Loucy (cell line): ENCODE results near the gene KRTAP10-1.

ENCODE experiments used
- H2AFZ ChIP-seq: fragments of 200-600 bp; sonication (generic); 2 replicates; pipeline ENCODE4 v1.6.0; 2016; ENCODE audit warnings: antibody characterized with exemption, mild to moderate bottlenecking, low read length, moderate library complexity
- H3F3A ChIP-seq: fragments of 200-600 bp; 2 replicates; pipeline ENCODE4 v1.6.0; 2016; ENCODE audit warnings: antibody characterized with exemption, low read depth, mild to moderate bottlenecking
- H3K27me3 ChIP-seq: fragments of 200-600 bp; sonication (generic); 2 replicates; pipeline ENCODE4 v1.6.1; 2014; ENCODE audit warnings: low read length, mild to moderate bottlenecking; ENCODE audit not compliant: insufficient read depth, poor library complexity, severe bottlenecking
- H3K36me3 ChIP-seq: fragments of 200-600 bp; sonication (generic); 2 replicates; pipeline ENCODE4 v1.6.1; 2016; ENCODE audit warnings: low read length; ENCODE audit not compliant: insufficient read depth
- H3K4me1 ChIP-seq: fragments of 200-600 bp; sonication (generic); 2 replicates; pipeline ENCODE4 v1.5.1; 2014; ENCODE audit warnings: low read length, mild to moderate bottlenecking; ENCODE audit not compliant: insufficient read depth, poor library complexity, severe bottlenecking
- H3K4me2 ChIP-seq: fragments of 200-600 bp; sonication (generic); 2 replicates; pipeline ENCODE4 v1.6.0; 2014; ENCODE audit warnings: antibody characterized with exemption, low read length, low read depth, mild to moderate bottlenecking; ENCODE audit not compliant: poor library complexity, severe bottlenecking
- H3K4me3 ChIP-seq: fragments of 200-600 bp; sonication (generic); 2 replicates; pipeline ENCODE4 v1.5.1; 2014; ENCODE audit warnings: low read length, mild to moderate bottlenecking, mixed read lengths; ENCODE audit not compliant: poor library complexity, severe bottlenecking
- H3K79me2 ChIP-seq: fragments of 200-600 bp; sonication (generic); 2 replicates; pipeline ENCODE4 v1.6.1; 2014; ENCODE audit warnings: low read length; ENCODE audit not compliant: insufficient read depth
- H3K9ac ChIP-seq: fragments of 200-600 bp; sonication (generic); 2 replicates; pipeline ENCODE4 v1.6.0; 2014; ENCODE audit warnings: mild to moderate bottlenecking, low read depth, low read length, moderate library complexity; ENCODE audit not compliant: poor library complexity, severe bottlenecking
- H3K9me2 ChIP-seq: fragments of 200-600 bp; sonication (generic); replicated peaks from 2 replicates; pipeline ENCODE4 v1.6.1; 2016; ENCODE audit warnings: low read depth, low read length, mixed read lengths
- H3K9me3 ChIP-seq: fragments of 200-600 bp; sonication (generic); 2 replicates; pipeline ENCODE4 v1.6.1; 2014; ENCODE audit warnings: mild to moderate bottlenecking, antibody characterized with exemption, low read length, low read depth; ENCODE audit not compliant: insufficient read depth
- H4K20me1 ChIP-seq: fragments of 200-600 bp; sonication (generic); 2 replicates; pipeline ENCODE4 v1.6.0; 2014; ENCODE audit warnings: antibody characterized with exemption, low read length, mild to moderate bottlenecking; ENCODE audit not compliant: insufficient read depth, poor library complexity, severe bottlenecking
- CTCF ChIP-seq: fragments of 200-600 bp; sonication (generic); conservative IDR thresholded peaks from 2 replicates; pipeline ENCODE4 v1.5.1; 2014; ENCODE audit warnings: mild to moderate bottlenecking, antibody characterized with exemption, low read length
- EZH2phosphoT487 ChIP-seq: fragments of 200-600 bp; IDR thresholded peaks from 2 replicates; pipeline ENCODE4 v1.6.1; 2018; ENCODE audit warnings: antibody characterized with exemption, mild to moderate bottlenecking, moderate library complexity, borderline replicate concordance

KRTAP10-1 gene

GRCh38 chr21:44583800-44584147, 43.8 kb upstream of the KRTAP10-1 start:
- Histone ChIP-seq H3K9me2 (no peaks in the 10 kb centered on the region), H3K27me3 (no peaks in the 10 kb centered on the region), H4K20me1 (no peaks in the 10 kb centered on the region), H3K4me3 (no peak overlapping the region), H3K79me2 (no peaks in the 10 kb centered on the region), H3K4me1 (no peaks in the 10 kb centered on the region), H3K4me2 (no peak overlapping the region), H3K9me3 (peaks cover 6% of the 10 kb centered on the region; the same call in 1 of the 2 replicates), H3F3A (no peaks in the 10 kb centered on the region; the same call in 1 of the 2 replicates), H3K9ac (no peak overlapping the region), H2AFZ (no peak overlapping the region), H3K36me3 (no peaks in the 10 kb centered on the region)
- TF ChIP-seq EZH2phosphoT487 (no peak), CTCF (no peak)

DNA sequence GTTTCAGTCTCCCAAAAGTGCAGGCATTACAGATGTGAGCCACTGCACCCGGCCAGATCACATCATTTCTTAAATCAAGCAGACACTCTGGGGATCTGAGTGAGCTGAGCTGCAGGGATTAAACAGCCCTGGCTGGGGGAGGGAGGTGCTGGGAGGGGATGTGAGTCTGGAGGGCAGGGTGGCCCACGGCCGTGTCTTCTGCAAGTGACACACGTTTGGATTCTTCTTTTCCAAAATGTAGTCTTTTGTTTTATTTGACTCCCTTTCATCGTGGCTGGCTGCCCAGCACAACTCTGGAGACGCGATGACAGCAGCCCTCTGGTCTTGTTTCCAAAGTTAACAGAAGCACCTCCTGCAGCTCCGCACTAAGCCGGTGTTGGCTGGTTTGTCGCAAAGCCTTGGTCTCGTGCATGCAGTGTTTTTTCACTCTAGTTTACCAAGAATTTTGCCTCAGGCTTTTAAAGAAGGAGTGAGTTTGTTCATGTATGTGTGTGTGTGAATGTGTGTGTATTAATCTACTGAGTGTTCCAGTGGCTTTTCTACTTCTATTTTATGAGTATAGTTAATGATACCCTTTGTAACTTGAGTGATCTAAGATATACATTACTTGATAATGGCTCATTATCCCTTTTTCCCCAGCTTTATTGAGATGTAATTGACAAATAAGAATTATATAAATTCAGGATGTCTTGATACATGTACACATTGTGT, 43.2 kb upstream of the KRTAP10-1 start:
- Histone ChIP-seq H3K4me1 (no peaks in the 10 kb centered on the region), H3K79me2 (no peaks in the 10 kb centered on the region), H3K4me3 (no peak overlapping the region), H4K20me1 (no peaks in the 10 kb centered on the region), H3K4me2 (no peak overlapping the region), H3K9me2 (no peaks in the 10 kb centered on the region), H3K9ac (no peak overlapping the region), H2AFZ (no peak overlapping the region), H3K27me3 (no peaks in the 10 kb centered on the region), H3K9me3 (peaks cover 6% of the 10 kb centered on the region; the same call in 1 of the 2 replicates), H3F3A (no peaks in the 10 kb centered on the region; the same call in 1 of the 2 replicates), H3K36me3 (no peaks in the 10 kb centered on the region)
- TF ChIP-seq CTCF, result no peak
- TF ChIP-seq EZH2phosphoT487, result no peak

DNA sequence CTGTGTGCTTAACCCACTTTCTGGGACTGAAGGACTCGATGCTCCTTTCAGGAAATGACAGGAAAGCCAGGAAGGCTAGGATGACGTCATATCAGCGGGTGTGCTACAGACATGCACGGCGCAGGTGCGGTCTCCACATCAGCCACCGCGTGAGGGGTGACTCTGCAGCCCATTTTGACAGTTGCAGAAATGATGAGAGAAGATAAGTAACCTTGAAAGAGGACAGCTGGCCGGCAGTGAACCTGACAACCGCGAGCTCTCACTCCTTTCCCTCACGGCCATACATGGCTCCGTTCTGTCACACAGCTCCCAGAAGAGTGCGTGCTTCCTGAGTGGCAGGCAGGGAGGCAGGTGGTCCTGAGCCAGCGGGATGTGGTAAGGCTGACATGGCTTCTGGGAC, 42.1 kb upstream of the KRTAP10-1 start:
- Histone ChIP-seq H3K4me2 (no peak overlapping the region), H2AFZ (no peak overlapping the region), H3K9me3 (peaks cover 6% of the 10 kb centered on the region; the same call in 1 of the 2 replicates), H3K4me3 (no peak overlapping the region), H3K9me2 (no peaks in the 10 kb centered on the region), H3K9ac (no peak overlapping the region), H3K36me3 (no peaks in the 10 kb centered on the region), H3K79me2 (no peaks in the 10 kb centered on the region), H3K4me1 (no peaks in the 10 kb centered on the region), H3F3A (no peaks in the 10 kb centered on the region; the same call in 1 of the 2 replicates), H4K20me1 (no peaks in the 10 kb centered on the region), H3K27me3 (no peaks in the 10 kb centered on the region)
- no peak for TF ChIP-seq CTCF
- TF ChIP-seq EZH2phosphoT487, result no peak
